ENCODE results near the gene TGDS.
A peak's percentile ranks its signal among the peaks of the same experiment; 100 is the strongest.
"Not testable (repeated sequence)": the region's sequence is repeated elsewhere in the genome, so short reads cannot be mapped to it uniquely, and the experiment has no call there.

TGDS gene

GRCh38 chr13:94595950-94596574, at the start of gene TGDS:
Gene TGDS, minus strand, starts transcription at chr13:94596152. Its CDS starts 16 bp downstream, at chr13:94596136.
- peak; percentile 94 for DNase-seq (ENCODE audit: low read depth)

- peak; percentile 53 for DNase-seq (ENCODE audit: low read depth)
These were observed 45.5 kb upstream of the TGDS start for GRCh38 chr13:94641409-94641941.

GRCh38 chr13:94640721-94641120, 44.8 kb upstream of the TGDS start:
- DNase-seq (ENCODE audit: low read depth), result peak; percentile 19

- not testable (repeated sequence) for DNase-seq (ENCODE audit: low read depth)
These were observed 41.7 kb upstream of the TGDS start for GRCh38 chr13:94637677-94638076.

- DNase-seq (ENCODE audit: low read depth), result no peak
These were observed 41.1 kb upstream of the TGDS start for GRCh38 chr13:94636942-94637578.

- peak; percentile 8 for DNase-seq (ENCODE audit: low read depth)
These were observed 40.1 kb upstream of the TGDS start for GRCh38 chr13:94636096-94636495.

- DNase-seq (ENCODE audit: low read depth), result no peak
These were observed 36.5 kb upstream of the TGDS start for GRCh38 chr13:94632226-94632980.

GRCh38 chr13:94630858-94631257, 34.9 kb upstream of the TGDS start:
- DNase-seq (ENCODE audit: low read depth), result no peak

- no peak for DNase-seq (ENCODE audit: low read depth)
These were observed 27.4 kb upstream of the TGDS start for GRCh38 chr13:94623316-94623715.

- no peak for DNase-seq (ENCODE audit: low read depth)
These were observed 26.4 kb upstream of the TGDS start for GRCh38 chr13:94622344-94622743.

- DNase-seq (ENCODE audit: low read depth), result peak; percentile 50
These were observed 24.4 kb upstream of the TGDS start for GRCh38 chr13:94620286-94620896.

- DNase-seq (ENCODE audit: low read depth), result peak; percentile 44
These were observed 21.5 kb upstream of the TGDS start for GRCh38 chr13:94617389-94618000.

- DNase-seq (ENCODE audit: low read depth), result no peak
These were observed 17.1 kb upstream of the TGDS start for GRCh38 chr13:94613051-94613450.

- DNase-seq (ENCODE audit: low read depth), result no peak
These were observed 16.1 kb upstream of the TGDS start for GRCh38 chr13:94612050-94612449.

- no peak for DNase-seq (ENCODE audit: low read depth)
These were observed 14.5 kb upstream of the TGDS start for GRCh38 chr13:94610475-94610874.

GRCh38 chr13:94609196-94609595, 13.2 kb upstream of the TGDS start:
- no peak for DNase-seq (ENCODE audit: low read depth)

GRCh38 chr13:94608586-94608985, 12.6 kb upstream of the TGDS start:
- DNase-seq (ENCODE audit: low read depth), result no peak

- DNase-seq (ENCODE audit: low read depth), result peak; percentile 23
These were observed 12.0 kb upstream of the TGDS start for GRCh38 chr13:94607939-94608338.

GRCh38 chr13:94607056-94607455, 11.1 kb upstream of the TGDS start:
- DNase-seq (ENCODE audit: low read depth), result no peak

- DNase-seq (ENCODE audit: low read depth), result peak; percentile 18
These were observed 6.5 kb upstream of the TGDS start for GRCh38 chr13:94602467-94602866.

GRCh38 chr13:94601446-94602431, 5.8 kb upstream of the TGDS start, which contains the start of gene GPR180:
Gene GPR180, plus strand, starts transcription at chr13:94601857. Its CDS starts 71 bp downstream, at chr13:94601928.
- DNase-seq (ENCODE audit: low read depth), result peak; percentile 100

Measured in ELR (cell line).